SK-N-SH (cell line): ENCODE data around the gene MOK. TPM values are rescaled to one million over a fixed set of nuclear protein-coding genes. Genes with fewer than 3 reads are reported as not detected.

Source experiments
- CTCF ChIA-PET: fragments of 300-600, 350-600 bp; formaldehyde crosslinking; extraction: SDS; loops from one replicate; lab custom pipeline; 2021; lab: Yijun Ruan, JAX
- POLR2A ChIA-PET: fragments of 350-600 bp; sonication (Branson Sonifier 250); formaldehyde crosslinking; extraction: SDS; loops from one replicate; lab custom pipeline; 2020; ENCODE audit warnings: antibody characterized with exemption, inconsistent platforms; lab: Yijun Ruan, JAX
- DNase-seq: peaks from one replicate; pipeline ENCODE4 v3.0.0; 2012
- H2AFZ ChIP-seq: fragments of 200-600 bp; sonication (generic); 2 replicates; pipeline ENCODE4 v1.8.1; 2016; ENCODE audit warnings: antibody characterized with exemption, mild to moderate bottlenecking, low read depth
- H3F3A ChIP-seq: fragments of 200-600 bp; sonication (generic); replicated peaks from 2 replicates; pipeline ENCODE3; 2016; ENCODE audit warnings: antibody characterized with exemption, mild to moderate bottlenecking; ENCODE audit not compliant: insufficient read depth
- H3K27ac ChIP-seq, 2 experiments: fragments of 200-500 bp in 1 of 2; fragments of 200-600 bp in 1 of 2; sonication (Bioruptor generic) in 1 of 2; sonication (generic), shearing (Covaris generic) in 1 of 2; 2 replicates each; pipeline versions ENCODE4 v1.5.1 to v1.6.1; 2014 to 2016; ENCODE audit warnings: low read depth in 2 of 2, inconsistent platforms in 1 of 2, low read length in 1 of 2, mild to moderate bottlenecking in 1 of 2, mixed read lengths in 1 of 2
- H3K27me3 ChIP-seq: fragments of 200-600 bp; sonication (generic), shearing (Covaris generic); 2 replicates; pipeline ENCODE4 v1.6.1; 2016; ENCODE audit warnings: mixed run types; ENCODE audit not compliant: insufficient read depth
- H3K36me3 ChIP-seq, 2 experiments: fragments of 200-500 bp in 1 of 2; fragments of 200-600 bp in 1 of 2; sonication (Bioruptor generic) in 1 of 2; sonication (generic) in 1 of 2; replicated peaks in 1 of 2; 2 replicates each; pipeline versions ENCODE3 to v1.5.1; 2014 to 2016; ENCODE audit warnings: low read length in 1 of 2, mild to moderate bottlenecking in 1 of 2; ENCODE audit not compliant: insufficient read depth in 2 of 2, control insufficient read depth in 1 of 2
- H3K4me1 ChIP-seq, 2 experiments: fragments of 200-500 bp in 1 of 2; fragments of 200-600 bp in 1 of 2; sonication (Bioruptor generic) in 1 of 2; sonication (generic), shearing (Covaris generic) in 1 of 2; 2 replicates each; pipeline versions ENCODE4 v1.5.1 to v1.6.1; 2014 to 2016; ENCODE audit warnings: low read depth in 1 of 2, low read length in 1 of 2, mixed run types in 1 of 2; ENCODE audit not compliant: insufficient read depth in 2 of 2, control insufficient read depth in 1 of 2
- H3K4me2 ChIP-seq: fragments of 200-600 bp; sonication (generic), shearing (Covaris generic); 2 replicates; pipeline ENCODE4 v1.6.1; 2017; ENCODE audit warnings: mixed run types
- H3K4me3 ChIP-seq, 2 experiments: fragments of 200-500 bp in 1 of 2; fragments of 200-600 bp in 1 of 2; sonication (Bioruptor generic) in 1 of 2; sonication (generic), shearing (Covaris generic) in 1 of 2; 2 replicates each; pipeline versions ENCODE4 v1.5.1 to v1.8.1; 2014 to 2016; ENCODE audit warnings: low read depth in 2 of 2, inconsistent platforms in 1 of 2, low read length in 1 of 2, mild to moderate bottlenecking in 1 of 2, mixed read lengths in 1 of 2, moderate library complexity in 1 of 2
- H3K79me2 ChIP-seq: fragments of 200-600 bp; sonication (generic); 2 replicates; pipeline ENCODE4 v1.8.1; 2017; ENCODE audit warnings: mild to moderate bottlenecking; ENCODE audit not compliant: insufficient read depth
- H3K9ac ChIP-seq: fragments of 200-600 bp; sonication (generic); 2 replicates; pipeline ENCODE4 v1.6.1; 2017; ENCODE audit warnings: mixed run types
- H3K9me2 ChIP-seq: fragments of 200-600 bp; sonication (generic); 2 replicates; pipeline ENCODE4 v1.6.1; 2017; ENCODE audit warnings: mixed run types
- H3K9me3 ChIP-seq: fragments of 200-600 bp; sonication (generic); 2 replicates; pipeline ENCODE4 v1.6.1; 2017; ENCODE audit warnings: mixed run types, mild to moderate bottlenecking, moderate library complexity
- H4K20me1 ChIP-seq: fragments of 200-600 bp; sonication (generic); 2 replicates; pipeline ENCODE4 v1.6.1; 2017; ENCODE audit warnings: mild to moderate bottlenecking, mixed run types; ENCODE audit not compliant: insufficient read depth
- CHD2 ChIP-seq: fragments of 150-350 bp; IDR thresholded peaks from 2 replicates; pipeline ENCODE4 v1.6.1; 2018; ENCODE audit warnings: low read length; ENCODE audit not compliant: partially characterized antibody
- ELF1 ChIP-seq: IDR thresholded peaks from 2 replicates; pipeline ENCODE4 v1.4.0; 2012
- EP300 ChIP-seq, 2 experiments: IDR thresholded peaks; 2 replicates each; pipeline versions ENCODE4 v1.4.0 to v1.6.1; 2012; ENCODE audit warnings: borderline replicate concordance in 1 of 2, low read depth in 1 of 2, low read length in 1 of 2
- FOSL2 ChIP-seq: IDR thresholded peaks from 2 replicates; pipeline ENCODE4 v1.4.0; 2012; ENCODE audit warnings: low read depth, mild to moderate bottlenecking, moderate library complexity, borderline replicate concordance
- FOXM1 ChIP-seq: IDR thresholded peaks from 2 replicates; pipeline ENCODE4 v1.4.0; 2012; ENCODE audit warnings: low read depth, mild to moderate bottlenecking
- GABPA ChIP-seq: IDR thresholded peaks from 2 replicates; pipeline ENCODE4 v1.4.0; 2012; ENCODE audit warnings: low read depth, mild to moderate bottlenecking
- GATA2 ChIP-seq: sonication (generic); formaldehyde crosslinking; IDR thresholded peaks from 2 replicates; pipeline ENCODE4 v1.5.0; 2020; ENCODE audit warnings: mild to moderate bottlenecking, missing genetic modification reagents
- JUND ChIP-seq: IDR thresholded peaks from 2 replicates; pipeline ENCODE4 v1.4.0; 2012
- MEF2A ChIP-seq: IDR thresholded peaks from 2 replicates; pipeline ENCODE4 v1.4.0; 2012; ENCODE audit warnings: low read depth, borderline replicate concordance
- POLR2AphosphoS5 ChIP-seq: IDR thresholded peaks from 2 replicates; pipeline ENCODE4 v1.6.1; 2012; ENCODE audit warnings: low read depth, low read length
- RAD21 ChIP-seq: IDR thresholded peaks from 2 replicates; pipeline ENCODE4 v1.6.1; 2012; ENCODE audit warnings: mild to moderate bottlenecking, low read length
- SMC3 ChIP-seq: IDR thresholded peaks from 2 replicates; pipeline ENCODE4 v1.6.1; 2012; ENCODE audit warnings: low read depth, low read length, improper control_type of control experiment
- TAF1 ChIP-seq: IDR thresholded peaks from 2 replicates; pipeline ENCODE4 v1.6.1; 2012; ENCODE audit warnings: low read depth, mild to moderate bottlenecking, low read length, moderate library complexity, borderline replicate concordance
- TCF12 ChIP-seq: IDR thresholded peaks from 2 replicates; pipeline ENCODE4 v1.4.0; 2012
- TEAD4 ChIP-seq: IDR thresholded peaks from 2 replicates; pipeline ENCODE4 v1.4.0; 2012; ENCODE audit warnings: mild to moderate bottlenecking, borderline replicate concordance; ENCODE audit not compliant: insufficient read depth
- WGBS: methylation state at CpG from one replicate; pipeline ENCODE4 v1.1.6; 2017; ENCODE audit warnings: low lambda C conversion rate; 5-methylcytosine and 5-hydroxymethylcytosine counted together
- polyA plus RNA-seq, 3 experiments: library from polyadenylated mRNA; depleted of rRNA; stranded (reverse); fragments of >200 nt; gene quantifications; 2 replicates each; pipeline ENCODE4 v1.2.3, GENCODE V29; 2012
- TF ChIP-seq, protein P1 (sequence below): IDR thresholded peaks from 2 replicates; pipeline ENCODE4 v1.4.0; 2012; ENCODE audit warnings: low read depth
- TF ChIP-seq, protein P2 (sequence below): fragments of 200-600 bp; sonication (generic); IDR thresholded peaks from 2 replicates; pipeline ENCODE4 v1.6.1; 2017; ENCODE audit warnings: antibody characterized with exemption, mild to moderate bottlenecking, moderate library complexity
- TF ChIP-seq, protein P3 (sequence below): fragments of 150-350 bp; IDR thresholded peaks from 2 replicates; pipeline ENCODE4 v1.6.1; 2017; ENCODE audit warnings: antibody characterized with exemption, low read length, low read depth, borderline replicate concordance

The MOK gene
- polyA plus RNA-seq, 1 of the 3 experiments (the other 2 are of a cell fraction), result 13.3 TPM

DNA sequence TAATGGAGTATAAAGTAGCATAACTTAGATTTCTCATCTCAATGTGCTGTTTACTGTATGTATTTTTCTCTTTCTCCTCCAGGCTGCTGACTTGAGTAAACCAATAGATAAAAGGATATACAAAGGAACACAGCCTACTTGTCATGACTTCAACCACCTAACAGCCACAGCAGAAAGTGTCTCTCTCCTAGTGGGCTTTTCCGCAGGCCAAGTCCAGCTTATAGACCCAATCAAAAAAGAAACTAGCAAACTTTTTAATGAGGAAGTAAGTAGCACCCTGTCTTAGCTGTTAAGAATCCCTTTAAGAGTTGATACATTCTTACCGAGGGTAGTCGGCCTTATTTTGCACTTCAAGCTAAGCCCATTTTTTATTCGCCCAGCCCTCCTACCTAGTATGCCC is 110.1 kb downstream of the MOK start:
- POLR2A ChIA-PET, result no interaction called here
- Histone ChIP-seq H3K4me2 (no peak overlapping the region), H2AFZ (no peak overlapping the region), H3K27me3 (no peaks in the 10 kb centered on the region), H3K9ac (no peak overlapping the region), H3K79me2 (peaks cover 43% of the 10 kb centered on the region), H3F3A (no peaks in the 10 kb centered on the region), H3K9me2 (no peaks in the 10 kb centered on the region), H4K20me1 (peaks cover 15% of the 10 kb centered on the region), H3K27ac (peak overlapping the region in 1 of 2 experiments; percentile 84; a peak in 2 of 4 replicates), H3K4me3 (no peak overlapping the region), H3K9me3 (no peaks in the 10 kb centered on the region), H3K36me3 (peaks cover 9 to 17% of the 10 kb centered on the region in 2 experiments), H3K4me1 (peaks cover 5 to 54% of the 10 kb centered on the region in 2 experiments; a peak in 3 of 4 replicates)
- 99% methylated on average over 4 of the region's 4 CpGs for WGBS
- no peak for DNase-seq
- CTCF ChIA-PET, result no interaction called here
- TF ChIP-seq MEF2A, result no peak
- TF ChIP-seq FOXM1, result no peak
- TF ChIP-seq TCF12, result no peak
- TF ChIP-seq GABPA, result no peak
- no peak for TF ChIP-seq FOSL2
- TF ChIP-seq TEAD4, result no peak
- TF ChIP-seq ELF1, result no peak
- no peak for TF ChIP-seq TAF1

DNA sequence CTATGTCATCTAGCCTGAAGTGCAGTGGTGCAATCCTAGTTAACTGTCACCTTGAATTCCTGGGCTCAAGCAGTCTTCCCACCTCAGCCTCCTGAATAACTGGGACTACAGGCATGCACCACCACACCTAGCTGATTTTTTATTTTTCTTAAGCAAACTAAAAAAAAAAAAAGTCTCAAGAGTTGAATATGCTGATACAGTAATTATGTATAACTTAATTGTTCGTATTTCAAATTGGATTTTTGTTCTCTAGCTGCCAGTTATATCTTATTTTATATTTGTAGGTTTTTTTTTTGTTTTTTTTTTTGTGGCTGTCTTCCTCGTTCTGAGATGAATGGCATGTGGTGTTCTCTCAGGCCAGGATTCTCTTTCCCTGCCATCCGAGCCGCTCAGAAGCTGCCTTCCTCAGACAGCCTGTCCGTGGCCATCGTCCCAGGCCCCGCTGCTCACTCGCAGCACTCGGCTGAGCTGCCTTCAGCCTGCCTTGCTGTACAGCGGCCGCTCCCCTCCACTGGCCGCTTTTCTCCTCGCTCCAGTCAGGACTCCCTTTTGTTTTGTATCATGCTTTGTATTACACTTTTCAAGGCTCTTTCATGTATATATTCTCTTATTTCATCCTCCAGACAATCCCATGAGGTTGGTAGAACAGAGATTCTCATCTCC is 112.0 kb downstream of the MOK start:
- Histone ChIP-seq H4K20me1 (peaks cover 18% of the 10 kb centered on the region), H3K9me3 (no peaks in the 10 kb centered on the region), H3K9ac (no peak overlapping the region), H2AFZ (no peak overlapping the region), H3K9me2 (no peaks in the 10 kb centered on the region), H3K4me1 (peaks cover 10 to 59% of the 10 kb centered on the region in 2 experiments; a peak in 3 of 4 replicates), H3K27me3 (no peaks in the 10 kb centered on the region), H3F3A (no peaks in the 10 kb centered on the region), H3K4me2 (no peak overlapping the region), H3K27ac (peak overlapping the region in 1 of 2 experiments; percentile 85; a peak in 2 of 4 replicates), H3K79me2 (peaks cover 60% of the 10 kb centered on the region), H3K36me3 (peaks cover 9 to 12% of the 10 kb centered on the region in 2 experiments), H3K4me3 (no peak overlapping the region)
- peak; percentile 50 for DNase-seq
- TF ChIP-seq EP300 (IDR thresholded peaks at IDR 0.05; ENCODE audit: borderline replicate concordance in 1 of 2, low read depth in 1 of 2, low read length in 1 of 2), result no peak
- TF ChIP-seq, protein P1, sequence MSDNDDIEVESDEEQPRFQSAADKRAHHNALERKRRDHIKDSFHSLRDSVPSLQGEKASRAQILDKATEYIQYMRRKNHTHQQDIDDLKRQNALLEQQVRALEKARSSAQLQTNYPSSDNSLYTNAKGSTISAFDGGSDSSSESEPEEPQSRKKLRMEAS, result no peak
- TF ChIP-seq GATA2 (CRISPR knock-in tag), result no peak
- TF ChIP-seq RAD21, result no peak
- TF ChIP-seq JUND, result no peak
- no peak for TF ChIP-seq FOSL2
- TF ChIP-seq POLR2AphosphoS5, result no peak
- TF ChIP-seq, protein P2, sequence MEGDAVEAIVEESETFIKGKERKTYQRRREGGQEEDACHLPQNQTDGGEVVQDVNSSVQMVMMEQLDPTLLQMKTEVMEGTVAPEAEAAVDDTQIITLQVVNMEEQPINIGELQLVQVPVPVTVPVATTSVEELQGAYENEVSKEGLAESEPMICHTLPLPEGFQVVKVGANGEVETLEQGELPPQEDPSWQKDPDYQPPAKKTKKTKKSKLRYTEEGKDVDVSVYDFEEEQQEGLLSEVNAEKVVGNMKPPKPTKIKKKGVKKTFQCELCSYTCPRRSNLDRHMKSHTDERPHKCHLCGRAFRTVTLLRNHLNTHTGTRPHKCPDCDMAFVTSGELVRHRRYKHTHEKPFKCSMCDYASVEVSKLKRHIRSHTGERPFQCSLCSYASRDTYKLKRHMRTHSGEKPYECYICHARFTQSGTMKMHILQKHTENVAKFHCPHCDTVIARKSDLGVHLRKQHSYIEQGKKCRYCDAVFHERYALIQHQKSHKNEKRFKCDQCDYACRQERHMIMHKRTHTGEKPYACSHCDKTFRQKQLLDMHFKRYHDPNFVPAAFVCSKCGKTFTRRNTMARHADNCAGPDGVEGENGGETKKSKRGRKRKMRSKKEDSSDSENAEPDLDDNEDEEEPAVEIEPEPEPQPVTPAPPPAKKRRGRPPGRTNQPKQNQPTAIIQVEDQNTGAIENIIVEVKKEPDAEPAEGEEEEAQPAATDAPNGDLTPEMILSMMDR, result no peak
- TF ChIP-seq, protein P3, sequence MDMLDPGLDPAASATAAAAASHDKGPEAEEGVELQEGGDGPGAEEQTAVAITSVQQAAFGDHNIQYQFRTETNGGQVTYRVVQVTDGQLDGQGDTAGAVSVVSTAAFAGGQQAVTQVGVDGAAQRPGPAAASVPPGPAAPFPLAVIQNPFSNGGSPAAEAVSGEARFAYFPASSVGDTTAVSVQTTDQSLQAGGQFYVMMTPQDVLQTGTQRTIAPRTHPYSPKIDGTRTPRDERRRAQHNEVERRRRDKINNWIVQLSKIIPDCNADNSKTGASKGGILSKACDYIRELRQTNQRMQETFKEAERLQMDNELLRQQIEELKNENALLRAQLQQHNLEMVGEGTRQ, result no peak
- TF ChIP-seq CHD2, result no peak
- no peak for TF ChIP-seq SMC3
- POLR2A ChIA-PET, result no interaction called here
- CTCF ChIA-PET, result interaction anchor here (0.8 kb wide), 1 partner anchor 97 kb away, joined by 4 read pairs; no protein-coding TSS in a partner anchor
- 84% methylated on average over 13 of the region's 13 CpGs for WGBS
